GM08714 (cell line): ENCODE data around the gene SEC23IP.

Experiments
- H3K4me3 ChIP-seq: fragments of 200-500 bp; sonication (Bioruptor generic); 2 replicates; pipeline ENCODE4 v1.5.1; 2014; ENCODE audit warnings: mild to moderate bottlenecking, low read length, inconsistent platforms
- ZNF274 ChIP-seq: IDR thresholded peaks from 2 replicates; pipeline ENCODE4 v1.6.1; 2012; ENCODE audit warnings: mild to moderate bottlenecking, low read depth, low read length

Gene SEC23IP

GRCh38 chr10:119945805-119946204 is 53.3 kb downstream of the SEC23IP start:
- H3K4me3 ChIP-seq: no peak overlapping the region
- no peak for TF ChIP-seq ZNF274

GRCh38 chr10:119947300-119947699 is 54.8 kb downstream of the SEC23IP start:
- H3K4me3 ChIP-seq: no peak overlapping the region
- no peak for TF ChIP-seq ZNF274

- no peak for TF ChIP-seq ZNF274
Observed at GRCh38 chr10:119957451-119957850, 64.9 kb downstream of the SEC23IP start.

GRCh38 chr10:119962837-119963236 is 70.3 kb downstream of the SEC23IP start:
- no peak for TF ChIP-seq ZNF274
- no peak overlapping the region for H3K4me3 ChIP-seq

More at GRCh38 chr10:119957451-119957850, 64.9 kb downstream of the SEC23IP start:
- no peak overlapping the region for H3K4me3 ChIP-seq

- no peak overlapping the region for H3K4me3 ChIP-seq
- TF ChIP-seq ZNF274: no peak
Observed at GRCh38 chr10:119967066-119967465, 74.5 kb downstream of the SEC23IP start.

- no peak for TF ChIP-seq ZNF274
- H3K4me3 ChIP-seq: no peak overlapping the region
Observed at GRCh38 chr10:119969609-119970008, 77.1 kb downstream of the SEC23IP start.

- TF ChIP-seq ZNF274: no peak
- H3K4me3 ChIP-seq: no peak overlapping the region
Observed at GRCh38 chr10:119970107-119970506, 77.6 kb downstream of the SEC23IP start.

GRCh38 chr10:119970963-119971362 is 78.4 kb downstream of the SEC23IP start:
- no peak for TF ChIP-seq ZNF274

GRCh38 chr10:119973281-119973680 is 80.8 kb downstream of the SEC23IP start:
- no peak for TF ChIP-seq ZNF274
- H3K4me3 ChIP-seq: no peak overlapping the region

More at GRCh38 chr10:119970963-119971362, 78.4 kb downstream of the SEC23IP start:
- no peak overlapping the region for H3K4me3 ChIP-seq

- no peak for TF ChIP-seq ZNF274
- no peak overlapping the region for H3K4me3 ChIP-seq
Observed at GRCh38 chr10:119976421-119976820, 83.9 kb downstream of the SEC23IP start.

GRCh38 chr10:119980956-119981750 is 88.6 kb downstream of the SEC23IP start:
- no peak overlapping the region for H3K4me3 ChIP-seq
- TF ChIP-seq ZNF274: no peak

- no peak overlapping the region for H3K4me3 ChIP-seq
- no peak for TF ChIP-seq ZNF274
Observed at GRCh38 chr10:119981826-119982225, 89.3 kb downstream of the SEC23IP start.

GRCh38 chr10:119988333-119988732 is 95.8 kb downstream of the SEC23IP start:
- H3K4me3 ChIP-seq: no peak overlapping the region
- no peak for TF ChIP-seq ZNF274

- TF ChIP-seq ZNF274: no peak
- no peak overlapping the region for H3K4me3 ChIP-seq
Observed at GRCh38 chr10:119989966-119990365, 97.4 kb downstream of the SEC23IP start.

- TF ChIP-seq ZNF274: no peak
- H3K4me3 ChIP-seq: no peak overlapping the region
Observed at GRCh38 chr10:119991066-119991465, 98.5 kb downstream of the SEC23IP start.

- no peak overlapping the region for H3K4me3 ChIP-seq
Observed at GRCh38 chr10:119991816-119992215, 99.3 kb downstream of the SEC23IP start.

More at GRCh38 chr10:119991816-119992215, 99.3 kb downstream of the SEC23IP start:
- no peak for TF ChIP-seq ZNF274
